Activated CD4-positive, alpha-beta T cell treated with anti-CD3 and anti-CD28 coated beads for 36 hours (primary cell): Measurements from ENCODE around the gene SLC24A4. TPM values are rescaled to one million over a fixed set of nuclear protein-coding genes. Genes with fewer than 3 reads are reported as not detected.

Experiments used
- ATAC-seq: fragments of 200-7000 bp; cut with Tn5 transposase; one replicate; pipeline ENCODE4 v1.10.0; 2021; ENCODE audit warnings: mild to moderate bottlenecking, moderate library complexity
- CTCF ChIA-PET: fragments of 350-600 bp; sonication (Branson Sonifier 250); formaldehyde crosslinking; loops from one replicate; lab custom pipeline; 2021; ENCODE audit warnings: antibody characterized with exemption; lab: Charles Lee
- POLR2A ChIA-PET: fragments of 350-600 bp; sonication (Branson Sonifier 250); formaldehyde crosslinking; loops from one replicate; lab custom pipeline; 2021; ENCODE audit warnings: antibody characterized with exemption, inconsistent platforms; lab: Charles Lee
- DNase-seq: peaks from one replicate; pipeline ENCODE4 v3.0.0-alpha.2; 2020
- H3K27ac Mint-ChIP-seq: one replicate; pipeline ENCODE4 v1.8.0; 2021; ENCODE audit warnings: mixed read lengths
- H3K27me3 Mint-ChIP-seq: one replicate; pipeline ENCODE4 v1.8.0; 2021; ENCODE audit warnings: mixed read lengths
- H3K36me3 Mint-ChIP-seq: one replicate; pipeline ENCODE4 v1.8.0; 2021; ENCODE audit warnings: low read depth, mixed read lengths
- H3K4me1 Mint-ChIP-seq: one replicate; pipeline ENCODE4 v1.8.0; 2021; ENCODE audit warnings: mixed read lengths
- H3K4me3 Mint-ChIP-seq: one replicate; pipeline ENCODE4 v1.8.0; 2021; ENCODE audit warnings: mild to moderate bottlenecking, moderate library complexity, mixed read lengths
- H3K9me3 Mint-ChIP-seq: one replicate; pipeline ENCODE4 v1.8.0; 2021; ENCODE audit warnings: low read depth, mixed read lengths
- intact Hi-C, 2 experiments: fragments of 100-400 bp; cut with DNase I in 1 of 2; cut with micrococcal nuclease in 1 of 2; formaldehyde crosslinking; loops; one replicate each; pipeline versions ENCODE4 v1.14.2 to v1.15.1; 2022 to 2024; cut with DNase I, micrococcal nuclease
- total RNA-seq, 2 experiments: library from RNA; stranded (reverse); gene quantifications; one replicate each; pipeline ENCODE4 v1.2.3, GENCODE V29; 2021

SLC24A4 gene
- total RNA-seq, 2 experiments from 2014 or later, result not detected

DNA sequence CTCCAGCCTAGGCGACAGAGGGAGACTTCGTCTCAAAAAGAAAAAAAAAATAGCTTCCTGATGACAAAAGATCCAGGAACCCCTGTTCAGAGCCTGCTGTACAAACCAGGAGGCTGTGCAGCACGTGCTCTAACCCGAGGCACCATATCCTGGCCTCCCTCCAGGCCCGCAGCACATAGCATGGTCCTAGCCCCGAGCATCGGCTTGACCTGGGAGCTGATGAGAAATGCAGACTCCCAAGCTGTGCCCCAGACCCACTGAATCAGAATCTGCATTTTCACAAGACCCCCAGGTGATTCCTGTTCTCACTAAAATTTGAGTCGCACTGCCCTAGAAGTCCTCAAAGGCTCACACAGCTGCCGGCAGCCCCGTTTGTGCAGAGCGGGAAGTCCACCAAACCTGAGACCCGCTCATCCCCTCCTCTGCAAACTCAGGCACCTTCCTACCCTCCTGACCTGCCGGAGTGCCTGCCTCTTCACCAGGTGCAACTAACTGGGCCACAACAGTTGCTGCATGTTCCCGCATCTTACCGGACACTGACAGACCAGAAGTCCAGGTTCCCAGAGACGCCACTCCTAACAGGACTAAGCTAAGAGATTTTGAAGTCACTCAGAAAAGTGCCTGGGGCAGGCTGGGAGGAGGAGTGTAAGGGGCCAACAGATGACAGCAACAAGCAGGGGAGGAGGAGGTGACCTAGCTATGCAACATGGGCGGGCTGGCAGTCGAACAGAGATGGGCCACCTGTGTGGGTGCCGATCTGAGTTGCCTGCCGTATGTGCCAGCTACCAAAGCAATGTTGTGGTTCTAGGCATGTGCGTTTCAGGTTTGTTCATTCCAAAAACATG lies 166.7 kb downstream of the SLC24A4 start:
- DNase-seq (no peak), ATAC-seq (no peak)
- no peaks in the 10 kb centered on the region for H3K36me3 Mint-ChIP-seq
- H3K9me3 Mint-ChIP-seq, result no peaks in the 10 kb centered on the region
- no peaks in the 10 kb centered on the region for H3K27me3 Mint-ChIP-seq
- ChIA-PET CTCF (interaction anchor here (0.6 to 0.8 kb wide), 2 partner anchors 38 to 604 kb away, joined by 3 read pairs; no protein-coding TSS in a partner anchor), POLR2A (no interaction called here)
- no peak overlapping the region for H3K27ac Mint-ChIP-seq
- H3K4me3 Mint-ChIP-seq, result no peak overlapping the region
- no peaks in the 10 kb centered on the region for H3K4me1 Mint-ChIP-seq
- intact Hi-C loops, result no loop called here

DNA sequence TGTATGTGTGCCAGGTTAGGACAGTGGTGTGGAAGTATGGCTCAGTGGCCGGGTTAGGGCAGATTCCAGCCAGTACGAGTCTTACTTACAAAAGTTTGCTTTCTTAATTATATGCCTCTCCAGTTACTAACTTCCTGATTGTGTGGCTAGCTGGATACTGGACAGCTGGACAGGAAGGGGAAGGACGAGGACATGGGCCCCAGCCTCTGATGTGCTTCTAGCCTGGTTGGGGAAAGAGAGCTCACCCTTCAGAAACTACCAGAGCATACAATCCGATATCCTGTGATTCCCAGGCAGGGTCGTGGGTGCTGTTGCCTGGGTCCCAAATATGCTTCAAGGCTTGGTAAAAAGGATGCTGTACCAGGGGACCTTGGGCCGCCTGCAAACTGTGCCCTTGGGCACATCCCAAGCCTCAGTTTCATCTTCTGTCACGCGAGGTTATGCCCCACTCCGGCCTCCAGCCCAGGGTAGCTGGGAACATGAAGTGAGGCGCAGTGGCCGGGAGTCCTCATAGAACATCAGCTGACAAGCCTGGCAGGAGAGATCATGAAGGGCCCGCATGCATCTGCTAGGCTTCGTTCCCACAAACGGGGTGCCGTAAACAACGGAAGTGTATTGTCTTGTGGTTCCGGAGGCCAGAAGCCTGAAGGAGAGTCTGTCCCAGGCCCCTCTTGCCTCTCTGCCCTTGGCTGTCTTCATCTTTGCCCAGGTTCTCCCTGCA lies 167.4 kb downstream of the SLC24A4 start:
- H3K27me3 Mint-ChIP-seq, result no peaks in the 10 kb centered on the region
- intact Hi-C loops, result no loop called here
- no peak overlapping the region for H3K27ac Mint-ChIP-seq
- DNase-seq (no peak), ATAC-seq (no peak)
- ChIA-PET POLR2A (no interaction called here), CTCF (no interaction called here)
- H3K9me3 Mint-ChIP-seq, result no peaks in the 10 kb centered on the region
- H3K36me3 Mint-ChIP-seq, result no peaks in the 10 kb centered on the region
- H3K4me3 Mint-ChIP-seq, result no peak overlapping the region
- H3K4me1 Mint-ChIP-seq, result no peaks in the 10 kb centered on the region

DNA sequence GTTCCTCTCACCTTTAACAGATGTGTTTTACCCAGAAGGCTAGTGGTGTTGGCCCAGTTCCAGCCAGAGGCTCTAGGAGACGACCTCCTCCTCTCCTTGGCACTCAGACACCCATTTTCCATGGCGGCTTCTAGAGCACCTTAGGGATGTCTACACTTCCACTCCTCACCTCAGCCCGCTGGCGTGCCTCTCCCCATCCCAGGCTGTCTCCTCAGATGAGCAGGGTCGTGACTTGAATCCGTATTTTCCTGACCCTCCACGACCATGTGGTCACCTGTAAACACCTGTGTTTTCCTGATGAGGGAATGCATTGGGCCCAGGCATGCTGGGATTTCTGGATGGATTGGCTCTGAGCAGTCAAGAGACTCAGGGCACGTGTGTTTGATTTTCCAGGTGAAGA lies 168.8 kb downstream of the SLC24A4 start:
- H3K4me1 Mint-ChIP-seq, result no peaks in the 10 kb centered on the region
- ATAC-seq, result no peak
- POLR2A ChIA-PET, result no interaction called here
- CTCF ChIA-PET, result no interaction called here
- no peaks in the 10 kb centered on the region for H3K36me3 Mint-ChIP-seq
- no peak overlapping the region for H3K4me3 Mint-ChIP-seq
- DNase-seq, result no peak
- no peaks in the 10 kb centered on the region for H3K9me3 Mint-ChIP-seq
- intact Hi-C loops, result no loop called here
- no peak overlapping the region for H3K27ac Mint-ChIP-seq
- no peaks in the 10 kb centered on the region for H3K27me3 Mint-ChIP-seq

GRCh38 chr14:92492258-92492657 lies 169.3 kb downstream of the SLC24A4 start:
- Mint-ChIP-seq H3K27me3 (no peaks in the 10 kb centered on the region), H3K36me3 (no peaks in the 10 kb centered on the region), H3K9me3 (no peaks in the 10 kb centered on the region), H3K27ac (no peak overlapping the region), H3K4me3 (no peak overlapping the region), H3K4me1 (no peaks in the 10 kb centered on the region)
- intact Hi-C loops, result no loop called here
- ChIA-PET CTCF (no interaction called here), POLR2A (no interaction called here)
- no peak for ATAC-seq
- no peak for DNase-seq

- POLR2A ChIA-PET, result no interaction called here
- intact Hi-C loops, result no loop called here
- DNase-seq, result no peak
- ATAC-seq, result no peak
- H3K27ac Mint-ChIP-seq, result no peak overlapping the region
- no peaks in the 10 kb centered on the region for H3K9me3 Mint-ChIP-seq
- H3K36me3 Mint-ChIP-seq, result no peaks in the 10 kb centered on the region
- H3K4me3 Mint-ChIP-seq, result no peak overlapping the region
- CTCF ChIA-PET, result no interaction called here
- no peaks in the 10 kb centered on the region for H3K4me1 Mint-ChIP-seq
- H3K27me3 Mint-ChIP-seq, result no peaks in the 10 kb centered on the region
Observed at GRCh38 chr14:92493024-92493423, 170.1 kb downstream of the SLC24A4 start.

DNA sequence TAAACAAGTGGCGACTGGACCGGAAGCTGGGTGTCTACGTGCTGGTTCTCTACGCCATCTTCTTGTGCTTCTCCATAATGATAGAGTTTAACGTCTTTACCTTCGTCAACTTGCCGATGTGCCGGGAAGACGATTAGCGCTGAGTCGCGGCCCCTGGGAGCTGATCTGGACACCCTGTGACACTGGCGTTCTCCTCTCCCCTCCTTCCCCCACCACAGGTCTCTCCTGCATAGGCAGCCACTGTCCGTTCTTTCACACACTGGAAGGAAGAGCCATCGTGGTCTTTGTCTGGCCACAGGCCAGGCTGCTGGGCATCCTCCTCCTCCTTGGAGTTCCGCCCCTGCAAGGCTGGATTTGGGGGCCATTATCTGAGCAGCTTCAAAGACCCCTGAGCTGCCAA lies 170.5 kb downstream of the SLC24A4 start:
- ATAC-seq (no peak), DNase-seq (no peak)
- Mint-ChIP-seq H3K36me3 (no peaks in the 10 kb centered on the region), H3K9me3 (no peaks in the 10 kb centered on the region), H3K4me3 (no peak overlapping the region), H3K27me3 (no peaks in the 10 kb centered on the region), H3K4me1 (no peaks in the 10 kb centered on the region), H3K27ac (no peak overlapping the region)
- ChIA-PET POLR2A (no interaction called here), CTCF (no interaction called here)
- intact Hi-C loops, result no loop called here

DNA sequence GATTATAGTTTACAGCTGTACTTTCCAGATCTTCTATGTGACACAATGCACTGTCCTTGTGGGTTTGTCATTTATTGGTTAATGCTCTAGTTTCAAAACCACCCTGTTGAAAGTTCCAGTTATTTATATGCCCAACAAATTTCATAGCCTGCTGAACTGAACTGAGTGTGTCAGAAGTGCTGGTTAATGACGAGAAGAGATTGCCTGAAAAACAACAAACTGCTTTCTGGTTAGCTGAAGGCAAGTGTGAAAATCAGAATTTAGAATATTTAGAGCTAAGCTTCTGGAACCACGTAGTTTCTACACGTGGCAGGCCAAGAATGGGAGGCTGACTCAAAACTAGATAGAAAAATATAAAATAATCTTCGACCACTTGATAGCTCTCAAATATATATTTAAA lies 171.5 kb downstream of the SLC24A4 start:
- no peaks in the 10 kb centered on the region for H3K36me3 Mint-ChIP-seq
- ATAC-seq (no peak), DNase-seq (no peak)
- no peaks in the 10 kb centered on the region for H3K4me1 Mint-ChIP-seq
- POLR2A ChIA-PET, result no interaction called here
- no peak overlapping the region for H3K4me3 Mint-ChIP-seq
- H3K27ac Mint-ChIP-seq, result no peak overlapping the region
- H3K27me3 Mint-ChIP-seq, result no peaks in the 10 kb centered on the region
- intact Hi-C loops, result no loop called here
- H3K9me3 Mint-ChIP-seq, result no peaks in the 10 kb centered on the region
- CTCF ChIA-PET, result interaction anchor here (0.9 kb wide), 1 partner anchor 109 kb away, joined by 3 read pairs; no protein-coding TSS in a partner anchor

- no peak for DNase-seq
- no peaks in the 10 kb centered on the region for H3K9me3 Mint-ChIP-seq
- ChIA-PET POLR2A (no interaction called here), CTCF (interaction anchor here (0.9 kb wide), 1 partner anchor 108 kb away, joined by 3 read pairs; no protein-coding TSS in a partner anchor)
- H3K36me3 Mint-ChIP-seq, result no peaks in the 10 kb centered on the region
- H3K27me3 Mint-ChIP-seq, result no peaks in the 10 kb centered on the region
- H3K4me1 Mint-ChIP-seq, result no peaks in the 10 kb centered on the region
- intact Hi-C loops, result no loop called here
- no peak for ATAC-seq
- no peak overlapping the region for H3K4me3 Mint-ChIP-seq
- H3K27ac Mint-ChIP-seq, result no peak overlapping the region
Observed at GRCh38 chr14:92495027-92495426, 172.1 kb downstream of the SLC24A4 start.

DNA sequence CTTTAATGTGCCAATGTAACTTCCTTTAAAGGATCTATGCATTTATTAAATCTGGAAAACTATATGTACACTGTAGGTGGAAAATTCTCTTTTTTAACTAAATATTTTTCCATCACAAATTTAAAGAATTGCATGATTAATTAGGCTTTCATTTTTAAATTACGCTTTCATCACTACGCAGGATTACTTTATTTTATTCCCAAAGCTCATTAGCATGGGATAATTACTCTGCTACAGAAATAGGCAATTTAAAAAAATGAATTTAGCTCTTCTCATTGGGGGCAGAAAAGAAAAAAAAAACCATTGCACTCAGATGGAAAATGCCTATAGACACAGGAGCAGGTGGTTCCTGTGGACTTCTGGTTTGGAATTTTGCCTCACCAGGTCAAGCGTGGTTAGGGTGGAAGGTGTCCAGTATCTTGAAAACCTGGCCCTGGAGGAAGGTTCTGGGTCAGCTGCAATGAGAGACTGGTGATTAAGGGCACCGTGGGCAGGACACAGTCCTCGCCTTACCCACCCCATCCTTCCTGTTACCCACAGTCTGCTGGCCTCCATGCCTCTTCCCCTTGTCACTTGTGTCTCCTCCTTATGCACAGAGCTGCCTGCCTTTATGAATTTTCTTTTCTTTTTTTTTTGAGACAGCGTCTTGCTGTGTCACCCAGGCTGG lies 173.4 kb downstream of the SLC24A4 start:
- Mint-ChIP-seq H3K9me3 (no peaks in the 10 kb centered on the region), H3K36me3 (no peaks in the 10 kb centered on the region), H3K4me1 (no peaks in the 10 kb centered on the region), H3K4me3 (no peak overlapping the region), H3K27me3 (no peaks in the 10 kb centered on the region), H3K27ac (no peak overlapping the region)
- DNase-seq (no peak), ATAC-seq (no peak)
- ChIA-PET CTCF (interaction anchor here (0.5 to 1.0 kb wide), 3 partner anchors 18 to 622 kb away, joined by 3 read pairs; no protein-coding TSS in a partner anchor), POLR2A (interaction anchor here (0.6 kb wide), 1 partner anchor 82 kb away, joined by 4 read pairs; no protein-coding TSS in a partner anchor)
- intact Hi-C loops, result no loop called here

- H3K36me3 Mint-ChIP-seq, result no peaks in the 10 kb centered on the region
- intact Hi-C loops, result no loop called here
- no peaks in the 10 kb centered on the region for H3K27me3 Mint-ChIP-seq
- CTCF ChIA-PET, result no interaction called here
- DNase-seq (no peak), ATAC-seq (no peak)
- H3K4me3 Mint-ChIP-seq, result no peak overlapping the region
- no peak overlapping the region for H3K27ac Mint-ChIP-seq
- H3K4me1 Mint-ChIP-seq, result no peaks in the 10 kb centered on the region
- POLR2A ChIA-PET, result no interaction called here
- no peaks in the 10 kb centered on the region for H3K9me3 Mint-ChIP-seq
Observed at GRCh38 chr14:92497391-92497790, 174.4 kb downstream of the SLC24A4 start.

DNA sequence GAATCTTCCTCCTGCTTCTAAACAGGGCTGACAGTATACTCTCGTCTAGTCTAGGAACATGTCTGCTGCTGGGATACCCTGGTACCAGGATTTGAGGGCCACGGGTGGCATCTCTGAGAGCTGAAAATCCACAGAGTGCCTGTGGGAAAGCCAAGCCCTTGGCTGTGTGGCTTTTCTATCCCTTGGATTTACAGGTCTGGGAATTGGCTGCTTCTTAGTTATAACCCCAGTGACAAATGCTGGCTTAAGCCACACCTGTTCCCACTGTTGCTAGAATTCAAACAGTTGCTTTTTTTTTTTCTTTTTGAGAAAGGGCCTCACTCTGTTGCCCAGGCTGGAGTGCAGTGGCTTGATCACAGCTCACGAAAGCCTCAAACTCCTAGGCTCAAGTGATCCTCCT lies 176.3 kb downstream of the SLC24A4 start:
- H3K36me3 Mint-ChIP-seq, result no peaks in the 10 kb centered on the region
- H3K4me3 Mint-ChIP-seq, result no peak overlapping the region
- intact Hi-C loops, result no loop called here
- CTCF ChIA-PET, result no interaction called here
- no peaks in the 10 kb centered on the region for H3K4me1 Mint-ChIP-seq
- DNase-seq (no peak), ATAC-seq (no peak)
- POLR2A ChIA-PET, result interaction anchor here (0.6 kb wide), 1 partner anchor 168 kb away, joined by 4 read pairs; no protein-coding TSS in a partner anchor
- H3K27me3 Mint-ChIP-seq, result no peaks in the 10 kb centered on the region
- H3K9me3 Mint-ChIP-seq, result no peaks in the 10 kb centered on the region
- no peak overlapping the region for H3K27ac Mint-ChIP-seq
